Kidney (tissue), 14 donors: ENCODE results near the gene YBX2. TPM values are rescaled to one million over a fixed set of nuclear protein-coding genes. Genes with fewer than 3 reads are reported as not detected.

Experiments used
- DNase-seq, 5 donors: peaks; one replicate each; pipeline ENCODE4 v3.0.0-alpha.2; 2013 to 2020
- FAIRE-seq: peaks from 2 replicates; lab custom pipeline; 2012; peaks lifted over from hg19 to GRCh38; lab: Jason Lieb, UNC
- H3K27ac ChIP-seq, 2 donors: one replicate each; pipeline ENCODE4 v1.7.0; 2013; ENCODE audit warnings: low read depth in 2 of 2, low read length in 2 of 2, inconsistent platforms in 1 of 2
- H3K27me3 ChIP-seq: one replicate; pipeline ENCODE4 v1.7.1; 2013; ENCODE audit warnings: low read length, inconsistent platforms; ENCODE audit not compliant: control insufficient read depth, insufficient read depth
- H3K36me3 ChIP-seq, 3 donors: one replicate each; pipeline versions ENCODE4 v1.7.0 to v1.7.1; 2013; ENCODE audit warnings: low read length in 3 of 3, control low read depth in 1 of 3, inconsistent platforms in 1 of 3; ENCODE audit not compliant: insufficient read depth in 3 of 3, control insufficient read depth in 2 of 3
- H3K4me1 ChIP-seq, 3 donors: one replicate each; pipeline versions ENCODE4 v1.7.0 to v1.7.1; 2013; ENCODE audit warnings: low read length in 3 of 3, inconsistent platforms in 1 of 3, low read depth in 1 of 3; ENCODE audit not compliant: control insufficient read depth in 2 of 3, insufficient read depth in 2 of 3
- H3K4me3 ChIP-seq, 3 donors: one replicate each; pipeline versions ENCODE4 v1.7.0 to v1.8.1; 2013; ENCODE audit warnings: low read length in 3 of 3, control low read depth in 1 of 3, inconsistent platforms in 1 of 3
- H3K9ac ChIP-seq, 3 donors: one replicate each; pipeline versions ENCODE4 v1.7.0 to v1.7.1; 2013; ENCODE audit warnings: low read length in 3 of 3, control low read depth in 1 of 3, inconsistent platforms in 1 of 3
- H3K9me3 ChIP-seq, 3 donors: one replicate each; pipeline versions ENCODE4 v1.7.0 to v1.7.1; 2013; ENCODE audit warnings: low read length in 3 of 3, control low read depth in 1 of 3, inconsistent platforms in 1 of 3; ENCODE audit not compliant: control insufficient read depth in 2 of 3, insufficient read depth in 1 of 3
- CTCF ChIP-seq: IDR thresholded peaks from 3 replicates; pipeline ENCODE4 v1.5.1; 2012; ENCODE audit warnings: mild to moderate bottlenecking, moderate library complexity, borderline replicate concordance; ENCODE audit not compliant: insufficient read depth; ENCODE audit errors: extremely low read depth
- intact Hi-C: fragments of 100-400 bp; cut with DNase I; formaldehyde crosslinking; loops from one replicate; pipeline ENCODE4 v1.11.1; 2022
- polyA plus RNA-seq: library from polyadenylated mRNA; stranded (reverse); fragments of 350-450 nt; fragmentation: Illumina TruSeq; extraction: RNeasy Lipid Tissue Mini Kit (QIAGEN cat#74804); gene quantifications from one replicate; pipeline ENCODE4 v1.2.3, GENCODE V29; 2014; ENCODE audit warnings: low read depth, low replicate concordance; ENCODE audit not compliant: insufficient read depth
- total RNA-seq: library from RNA; stranded (reverse); fragmentation: NEBNext Ultra II Directional; extraction: Animal tissue kit (Norgen Biotek cat#: 25700); gene quantifications from one replicate; pipeline ENCODE4 v1.2.1, GENCODE V29; 2021
- donor health status: control.
- donor health status: control.
- donor health status: control.
- donor health status: control.
- donor health status: control.
- donor health status: DM: yes; HTN: yes; CAD: no.
- donor health status: Normal renal cell carcinoma (clear cell type).

YBX2 gene
- total and polyA plus RNA-seq, 2 donors from 2014 or later, result 1.3 to 3.3 TPM

GRCh38 chr17:7262935-7263800 lies 31.3 kb downstream of the YBX2 start:
- Histone ChIP-seq H3K36me3 (peaks cover 0 to 2% (median 0%) of the 10 kb centered on the region in 3 donors), H3K9me3 (no peaks in the 10 kb centered on the region), H3K9ac (peak overlapping the region; percentile 46 to 77 (median 49)), H3K27ac (peak overlapping the region; percentile 88 to 89), H3K4me1 (peaks cover 0 to 21% (median 3%) of the 10 kb centered on the region in 3 donors), H3K4me3 (peak overlapping the region; percentile 53 to 74 (median 72)), H3K27me3 (no peaks in the 10 kb centered on the region)
- no peak for TF ChIP-seq CTCF
- peak; percentile 78 to 91 (median 87) for DNase-seq
- intact Hi-C loops, result no loop called here
- no peak for FAIRE-seq

- TF ChIP-seq CTCF, result no peak
- Histone ChIP-seq H3K9ac (peak within 1 kb of the TSS; percentile 46 to 96 (median 49)), H3K36me3 (peaks cover 0 to 2% (median 2%) of the 10 kb centered on the region in 3 donors), H3K27me3 (no peaks in the 10 kb centered on the region), H3K4me1 (peaks cover 0 to 21% (median 3%) of the 10 kb centered on the region in 3 donors), H3K27ac (peak within 1 kb of the TSS; percentile 89), H3K4me3 (peak within 1 kb of the TSS; percentile 68 to 74 (median 72)), H3K9me3 (no peaks in the 10 kb centered on the region)
- DNase-seq (peak; percentile 86 to 97 (median 91)), FAIRE-seq (no peak)
- intact Hi-C loops, result no loop called here
These were observed 32.1 kb downstream of the YBX2 start, which contains the start of gene CLDN7 for GRCh38 chr17:7262192-7262934. Gene CLDN7, minus strand, starts transcription at chr17:7262478. Its CDS starts 435 bp downstream, at chr17:7262043.

DNA sequence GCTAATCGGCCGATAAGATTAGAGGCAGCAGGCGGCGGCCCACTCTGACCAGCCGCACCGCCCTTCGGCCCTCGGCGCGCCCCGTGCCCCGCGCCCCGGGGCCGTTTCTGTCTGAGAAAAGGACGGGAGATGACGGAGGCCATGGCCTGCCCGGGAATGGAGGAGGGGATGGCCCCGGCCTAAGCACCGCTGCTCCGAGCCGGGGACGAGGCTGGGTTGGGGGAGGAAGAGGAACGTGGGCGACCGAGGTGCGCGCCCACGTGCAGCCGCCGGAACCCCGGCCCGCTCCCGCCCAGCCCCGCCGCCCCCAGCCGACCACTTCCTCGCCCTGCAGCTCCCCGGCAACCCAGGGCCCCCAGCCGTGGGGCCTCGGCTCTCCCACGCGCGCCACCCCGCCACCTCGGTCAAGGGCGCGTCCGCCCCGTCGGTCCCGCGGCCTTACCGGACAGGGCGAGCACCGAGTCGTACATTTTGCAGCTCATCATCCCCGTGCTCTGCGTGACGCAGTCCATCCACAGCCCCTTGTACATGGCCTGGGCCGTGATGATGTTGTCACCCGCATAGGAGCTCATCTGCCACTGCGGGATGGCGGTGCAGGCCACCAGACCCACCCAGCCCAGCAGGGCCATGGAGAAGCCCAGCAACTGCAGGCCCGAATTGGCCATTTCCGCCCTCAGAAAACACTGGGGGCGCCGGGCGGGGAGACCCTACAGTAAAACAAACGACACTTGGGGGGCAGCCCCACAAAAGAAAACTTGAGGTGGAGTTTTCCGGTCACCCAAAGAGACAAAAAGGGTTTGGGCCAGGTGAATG lies 32.9 kb downstream of the YBX2 start:
- H3K4me1 ChIP-seq, result peaks cover 0 to 21% (median 3%) of the 10 kb centered on the region in 3 donors
- H3K27ac ChIP-seq, result peak overlapping the region; percentile 89
- H3K4me3 ChIP-seq, result peak overlapping the region; percentile 57 to 74 (median 68)
- intact Hi-C loops, result no loop called here
- TF ChIP-seq CTCF, result no peak
- DNase-seq (peak in 2 of 5 donors; percentile 26 to 66), FAIRE-seq (no peak)
- peak overlapping the region; percentile 8 to 96 (median 20) for H3K9ac ChIP-seq
- H3K9me3 ChIP-seq, result no peaks in the 10 kb centered on the region
- no peaks in the 10 kb centered on the region for H3K27me3 ChIP-seq
- H3K36me3 ChIP-seq, result peaks cover 0 to 8% (median 4%) of the 10 kb centered on the region in 3 donors
